ENCODE measurements around the gene PRSS33.

PRSS33 gene

GRCh38 chr16:2776500-2777139 is 10.7 kb downstream of the PRSS33 start:
- DNase-seq: peak; percentile 40

GRCh38 chr16:2775765-2776499 is 11.4 kb downstream of the PRSS33 start:
- no peak for DNase-seq

GRCh38 chr16:2775131-2775716 is 12.1 kb downstream of the PRSS33 start:
- DNase-seq: no peak

GRCh38 chr16:2774161-2774891 is 13.0 kb downstream of the PRSS33 start:
- DNase-seq: no peak

GRCh38 chr16:2773188-2773968 is 14.0 kb downstream of the PRSS33 start:
- no peak for DNase-seq

GRCh38 chr16:2771496-2772402 is 15.6 kb downstream of the PRSS33 start:
- DNase-seq: no peak

- DNase-seq: no peak
These were observed 17.1 kb downstream of the PRSS33 start for GRCh38 chr16:2770057-2770951.

- DNase-seq: no peak
These were observed 17.7 kb downstream of the PRSS33 start for GRCh38 chr16:2769675-2770056.

- DNase-seq: no peak
These were observed 18.2 kb downstream of the PRSS33 start for GRCh38 chr16:2769100-2769529.

GRCh38 chr16:2768403-2769089 is 18.8 kb downstream of the PRSS33 start:
- DNase-seq: no peak

GRCh38 chr16:2767891-2768290 is 19.5 kb downstream of the PRSS33 start:
- no peak for DNase-seq

GRCh38 chr16:2767140-2767731 is 20.1 kb downstream of the PRSS33 start:
- no peak for DNase-seq

GRCh38 chr16:2766430-2767139 is 20.8 kb downstream of the PRSS33 start:
- no peak for DNase-seq

GRCh38 chr16:2765462-2766404 is 21.6 kb downstream of the PRSS33 start:
- no peak for DNase-seq

- DNase-seq: no peak
These were observed 22.6 kb downstream of the PRSS33 start for GRCh38 chr16:2764718-2765117.

- no peak for DNase-seq
These were observed 24.2 kb downstream of the PRSS33 start for GRCh38 chr16:2763173-2763572.

GRCh38 chr16:2762711-2763110 is 24.6 kb downstream of the PRSS33 start:
- DNase-seq: no peak
